ENCODE results near the gene TERC. TPM values are rescaled to one million over a fixed set of nuclear protein-coding genes. Genes with fewer than 3 reads are reported as not detected.
"Not testable (repeated sequence)": the region's sequence is repeated elsewhere in the genome, so short reads cannot be mapped to it uniquely, and the experiment has no call there.

The TERC gene
- total RNA-seq, 3 donors from 2014 or later: 15.2 to 38.7 (median 29.0) TPM

DNA sequence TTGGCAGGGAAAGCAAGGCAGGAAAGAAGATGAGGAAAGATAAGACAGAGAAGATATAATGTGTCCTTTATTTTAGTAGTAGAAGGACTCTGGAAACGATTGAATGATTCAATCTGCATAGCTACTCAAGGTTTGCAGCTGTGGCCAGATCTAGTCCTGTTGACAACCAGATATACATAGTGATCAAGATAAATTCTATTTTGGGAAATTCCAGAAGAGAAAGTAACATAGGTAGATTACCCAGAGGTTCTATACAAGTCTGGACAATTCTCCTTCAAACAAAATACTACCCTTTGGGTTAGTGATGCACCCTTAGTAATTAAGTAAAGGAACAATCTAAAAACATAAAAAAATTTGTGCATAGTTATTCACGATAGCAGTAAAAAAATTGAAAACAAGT is 9.4 kb downstream of the TERC start:
- no peak for ATAC-seq
- peaks cover 6% of the 10 kb centered on the region for H3K27me3 Mint-ChIP-seq (ENCODE audit: low read depth)
- no peaks in the 10 kb centered on the region for H3K36me3 Mint-ChIP-seq (ENCODE audit: insufficient read depth)
- H3K9me3 Mint-ChIP-seq: no peaks in the 10 kb centered on the region
- no peak overlapping the region for H3K4me3 Mint-ChIP-seq
- no peak for DNase-seq
- peaks cover 16% of the 10 kb centered on the region for H3K4me1 Mint-ChIP-seq (ENCODE audit: low read depth)

- Mint-ChIP-seq H3K9me3 (no peaks in the 10 kb centered on the region), H3K4me1 (ENCODE audit: low read depth) (peaks cover 15% of the 10 kb centered on the region), H3K27me3 (ENCODE audit: low read depth) (peaks cover 6% of the 10 kb centered on the region), H3K36me3 (ENCODE audit: insufficient read depth) (no peaks in the 10 kb centered on the region), H3K4me3 (no peak overlapping the region)
- ATAC-seq (no peak), DNase-seq (no peak)
Observed at GRCh38 chr3:169754711-169755110, 10.1 kb downstream of the TERC start.

DNA sequence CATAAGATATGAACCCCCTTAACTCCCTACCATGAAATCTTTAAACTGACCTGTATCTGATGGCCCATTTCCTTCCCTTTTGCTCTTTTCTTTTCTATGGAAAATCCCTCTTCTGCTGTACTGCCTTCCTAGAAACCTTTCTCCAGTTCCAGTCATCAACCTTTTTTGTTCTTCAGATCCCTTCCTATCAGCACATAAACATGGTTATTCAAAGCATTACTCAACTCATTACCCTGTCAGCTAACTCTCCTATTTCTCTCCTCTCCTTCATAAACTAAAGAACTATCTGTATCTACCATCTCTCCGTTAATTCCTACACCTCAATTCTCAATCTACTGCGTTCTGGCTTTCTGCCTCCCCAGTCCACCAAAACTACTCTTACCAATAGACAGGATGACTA is 13.0 kb downstream of the TERC start:
- Mint-ChIP-seq H3K4me3 (no peak overlapping the region), H3K27me3 (ENCODE audit: low read depth) (peaks cover 23% of the 10 kb centered on the region), H3K4me1 (ENCODE audit: low read depth) (peaks cover 7% of the 10 kb centered on the region), H3K9me3 (no peaks in the 10 kb centered on the region), H3K36me3 (ENCODE audit: insufficient read depth) (no peaks in the 10 kb centered on the region)
- ATAC-seq (no peak), DNase-seq (no peak)

DNA sequence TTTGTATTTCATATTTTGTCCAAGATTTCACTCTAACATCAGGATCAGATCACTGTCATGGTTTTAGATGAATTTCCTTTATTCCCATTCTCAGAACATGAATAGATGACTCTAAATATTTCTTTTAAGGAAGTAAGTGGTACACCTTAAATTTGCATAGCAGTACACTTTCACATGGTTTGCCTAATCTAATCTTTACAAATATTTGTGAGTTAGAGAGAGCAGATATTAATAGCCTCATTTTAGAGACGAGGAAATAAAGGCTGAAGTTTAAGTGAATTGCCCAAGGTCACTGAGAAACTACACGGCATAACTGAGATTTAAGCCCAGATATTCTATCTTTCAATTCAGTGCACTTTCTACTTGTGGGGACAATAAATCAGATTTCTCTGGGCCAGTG is 14.2 kb downstream of the TERC start:
- Mint-ChIP-seq H3K4me3 (no peak overlapping the region), H3K36me3 (ENCODE audit: insufficient read depth) (no peaks in the 10 kb centered on the region), H3K4me1 (ENCODE audit: low read depth) (peaks cover 7% of the 10 kb centered on the region), H3K27me3 (ENCODE audit: low read depth) (peaks cover 29% of the 10 kb centered on the region), H3K9me3 (no peaks in the 10 kb centered on the region)
- no peak for DNase-seq
- no peak for ATAC-seq

DNA sequence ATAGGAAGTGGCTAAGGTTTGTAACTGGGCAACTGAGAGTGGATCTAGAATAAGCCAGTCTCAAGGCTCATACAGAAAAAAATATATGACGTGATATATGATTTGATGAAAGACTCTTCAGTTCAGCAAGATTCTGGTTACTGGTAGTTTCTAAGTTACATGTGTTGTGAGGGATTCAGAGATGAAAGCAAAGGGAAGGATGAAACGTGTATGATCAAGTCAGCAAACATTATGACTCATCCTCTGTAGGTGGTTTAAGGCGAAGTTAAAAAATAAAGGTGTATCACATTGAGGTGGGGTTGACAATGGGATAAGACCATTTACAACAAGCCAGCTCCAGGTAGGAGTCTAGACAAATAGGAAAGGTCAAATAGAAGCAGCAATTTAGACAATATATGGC is 16.2 kb downstream of the TERC start:
- ATAC-seq: peak in 1 of 2 donors; percentile 54
- no peaks in the 10 kb centered on the region for H3K36me3 Mint-ChIP-seq (ENCODE audit: insufficient read depth)

GRCh38 chr3:169746924-169747323 is 17.9 kb downstream of the TERC start:
- Mint-ChIP-seq H3K4me3 (no peak overlapping the region), H3K36me3 (ENCODE audit: insufficient read depth) (no peaks in the 10 kb centered on the region), H3K9me3 (no peaks in the 10 kb centered on the region), H3K4me1 (ENCODE audit: low read depth) (peaks cover 7% of the 10 kb centered on the region), H3K27me3 (ENCODE audit: low read depth) (peaks cover 24% of the 10 kb centered on the region)
- ATAC-seq (no peak), DNase-seq (no peak)

More for the DNA sequence above, 16.2 kb downstream of the TERC start:
- no peaks in the 10 kb centered on the region for H3K9me3 Mint-ChIP-seq
- no peak for DNase-seq
- peaks cover 29% of the 10 kb centered on the region for H3K27me3 Mint-ChIP-seq (ENCODE audit: low read depth)
- H3K4me3 Mint-ChIP-seq: no peak overlapping the region
- H3K4me1 Mint-ChIP-seq (ENCODE audit: low read depth): peaks cover 7% of the 10 kb centered on the region

- peak in 1 of 2 donors; percentile 21 for ATAC-seq
- Mint-ChIP-seq H3K9me3 (no peaks in the 10 kb centered on the region), H3K4me1 (ENCODE audit: low read depth) (peaks cover 7% of the 10 kb centered on the region), H3K4me3 (no peak overlapping the region), H3K27me3 (ENCODE audit: low read depth) (peaks cover 23% of the 10 kb centered on the region), H3K36me3 (ENCODE audit: insufficient read depth) (no peaks in the 10 kb centered on the region)
- no peak for DNase-seq
Observed at GRCh38 chr3:169744366-169745054, 20.4 kb downstream of the TERC start.

GRCh38 chr3:169739067-169739466 is 25.8 kb downstream of the TERC start:
- Mint-ChIP-seq H3K9me3 (peaks cover 21% of the 10 kb centered on the region), H3K4me1 (ENCODE audit: low read depth) (no peaks in the 10 kb centered on the region), H3K27me3 (ENCODE audit: low read depth) (peaks cover 5% of the 10 kb centered on the region), H3K4me3 (no peak overlapping the region), H3K36me3 (ENCODE audit: insufficient read depth) (no peaks in the 10 kb centered on the region)
- ATAC-seq: no peak
- DNase-seq: no peak

- not testable (repeated sequence) for H3K4me1 Mint-ChIP-seq (ENCODE audit: low read depth); DNase-seq; H3K4me3 Mint-ChIP-seq; H3K36me3 Mint-ChIP-seq (ENCODE audit: insufficient read depth); ATAC-seq
- Mint-ChIP-seq H3K9me3 (peaks cover 45% of the 10 kb centered on the region), H3K27me3 (ENCODE audit: low read depth) (peaks cover 37% of the 10 kb centered on the region)
Observed at GRCh38 chr3:169731857-169732256, 33.0 kb downstream of the TERC start.

DNA sequence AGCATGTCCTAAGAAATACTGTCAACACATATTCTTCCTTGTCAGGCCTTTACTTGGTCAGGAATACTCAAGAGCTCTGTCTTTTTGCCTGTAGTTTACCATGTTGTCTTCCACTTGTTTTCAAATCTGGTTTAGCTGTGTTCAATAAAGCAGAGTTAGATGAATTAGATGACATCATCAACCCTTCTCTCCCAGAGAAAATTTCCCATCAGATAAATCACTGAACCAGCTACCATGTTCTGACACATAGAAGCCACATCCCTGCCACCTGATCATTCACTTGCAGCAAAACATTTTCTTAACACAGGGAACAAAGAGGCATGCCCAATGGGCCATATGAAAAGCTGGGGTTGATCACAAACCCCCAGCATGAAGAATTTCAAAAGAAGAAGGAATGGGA is 42.1 kb downstream of the TERC start:
- H3K9me3 Mint-ChIP-seq: peaks cover 6% of the 10 kb centered on the region
- H3K4me1 Mint-ChIP-seq (ENCODE audit: low read depth): no peaks in the 10 kb centered on the region
- ATAC-seq: no peak
- no peak for DNase-seq
- no peak overlapping the region for H3K4me3 Mint-ChIP-seq
- H3K36me3 Mint-ChIP-seq (ENCODE audit: insufficient read depth): no peaks in the 10 kb centered on the region
- H3K27me3 Mint-ChIP-seq (ENCODE audit: low read depth): peaks cover 26% of the 10 kb centered on the region

- not testable (repeated sequence) for H3K9me3 Mint-ChIP-seq; DNase-seq; H3K4me1 Mint-ChIP-seq (ENCODE audit: low read depth); H3K36me3 Mint-ChIP-seq (ENCODE audit: insufficient read depth); H3K4me3 Mint-ChIP-seq; ATAC-seq
- H3K27me3 Mint-ChIP-seq (ENCODE audit: low read depth): peaks cover 38% of the 10 kb centered on the region
Observed at GRCh38 chr3:169718415-169718814, 46.4 kb downstream of the TERC start.

Other genes starting within 250 kb of the TERC start
- gene MECOM, start 101.3 kb downstream of the TERC start, total RNA-seq: under 1 TPM; 0.24 to 0.40 (median 0.38) TPM
- 1 to 10 TPM; 1.1 to 1.7 (median 1.3) TPM for gene ACTRT3, start 4.5 kb upstream of the TERC start, total RNA-seq
- gene MYNN, start 8.3 kb upstream of the TERC start, total RNA-seq: 10 to 100 TPM; 13.3 to 15.7 (median 14.8) TPM
- not detected for gene LRRIQ4, start 47.8 kb upstream of the TERC start, total RNA-seq
- gene LRRC34, start 47.8 kb upstream of the TERC start, total RNA-seq: 1 to 10 TPM in 2 of 3 donors, under 1 TPM in 1; 0.35 to 1.2 (median 1.0) TPM
- gene LRRC31, start 104.9 kb upstream of the TERC start, total RNA-seq: not detected
- gene SAMD7, start 146.5 kb upstream of the TERC start, total RNA-seq: not detected
- gene SEC62, start 201.7 kb upstream of the TERC start, total RNA-seq: 10 to 100 TPM; 65.9 to 75.6 (median 66.8) TPM

Measured in activated T-cell treated with anti-CD3 and anti-CD28 coated beads, Interleukin-2, amount 50 U/mL, for 4 hours (primary cell).